HG02938 (cell line): ENCODE results near the gene PIGL.
A peak's percentile ranks its signal among the peaks of the same experiment; 100 is the strongest.

Experiments used
- ATAC-seq: cut with Tn5 transposase; IDR thresholded peaks from one replicate; pipeline ENCODE4 v1.9.1; 2021; ENCODE audit warnings: mild to moderate bottlenecking, moderate library complexity; ENCODE audit not compliant: unreplicated experiment

The PIGL gene

GRCh38 chr17:16351831-16352230 lies 134.8 kb downstream of the PIGL start:
- no peak for ATAC-seq

- ATAC-seq, result no peak
These were observed 135.3 kb downstream of the PIGL start for GRCh38 chr17:16352303-16352666.

DNA sequence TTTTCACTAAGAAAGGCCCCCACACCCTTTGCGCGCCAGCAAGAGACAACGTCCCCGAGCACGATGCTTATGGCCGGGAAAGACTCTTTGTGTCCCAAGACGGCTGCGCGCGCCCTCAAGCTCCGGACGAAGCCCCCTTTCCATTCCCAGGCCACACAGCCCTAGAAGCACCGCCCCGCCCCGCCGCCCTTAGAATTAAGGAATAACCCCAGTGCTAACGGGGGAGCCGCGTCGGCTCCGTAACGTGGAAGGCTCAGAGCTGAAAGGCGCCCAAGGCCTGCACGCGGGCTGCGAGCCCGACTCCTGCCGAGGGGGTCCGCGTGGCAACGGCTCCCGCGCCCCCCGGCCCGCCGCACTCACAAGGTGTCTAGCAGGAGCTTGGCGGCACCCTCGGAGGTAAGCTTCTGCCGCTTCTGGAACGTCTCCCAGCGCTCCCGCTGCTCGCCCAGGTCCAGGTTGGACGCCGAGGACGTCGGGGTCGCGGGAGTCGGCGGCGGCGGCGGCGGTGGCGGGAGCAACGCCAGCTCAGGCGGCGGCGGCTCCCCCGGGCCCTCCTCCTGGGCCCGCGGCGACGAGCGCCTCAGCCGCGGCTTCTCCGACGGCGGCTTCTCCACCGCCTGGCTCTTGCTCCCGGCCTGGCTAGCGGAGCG lies 135.8 kb downstream of the PIGL start:
- ATAC-seq, result peak; percentile 38

GRCh38 chr17:16353317-16354174 lies 136.5 kb downstream of the PIGL start, which contains the start of gene CENPV:
CENPV (minus strand) TSS chr17:16353469; CDS start chr17:16353436, 33 bp downstream.
- peak; percentile 44 for ATAC-seq

DNA sequence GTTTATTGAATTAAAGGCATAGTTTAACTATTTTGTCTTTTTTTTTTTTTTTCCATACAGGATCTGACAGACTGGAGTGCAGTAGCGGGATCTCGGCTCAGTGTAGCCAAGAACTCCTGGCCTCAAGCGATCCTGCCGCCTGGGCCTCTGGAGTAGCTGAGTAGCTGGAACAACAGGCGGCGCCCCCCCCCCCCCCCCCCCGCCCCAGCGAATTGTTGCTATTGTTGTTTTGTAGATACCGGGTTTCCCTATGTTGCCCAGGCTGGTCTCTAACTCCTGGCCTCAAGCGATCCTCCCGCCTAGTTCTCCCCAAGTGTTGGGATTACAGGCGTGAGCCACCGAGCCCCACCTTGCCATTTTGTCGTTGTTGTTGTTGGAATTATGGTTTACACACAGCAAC lies 137.6 kb downstream of the PIGL start:
- no peak for ATAC-seq

DNA sequence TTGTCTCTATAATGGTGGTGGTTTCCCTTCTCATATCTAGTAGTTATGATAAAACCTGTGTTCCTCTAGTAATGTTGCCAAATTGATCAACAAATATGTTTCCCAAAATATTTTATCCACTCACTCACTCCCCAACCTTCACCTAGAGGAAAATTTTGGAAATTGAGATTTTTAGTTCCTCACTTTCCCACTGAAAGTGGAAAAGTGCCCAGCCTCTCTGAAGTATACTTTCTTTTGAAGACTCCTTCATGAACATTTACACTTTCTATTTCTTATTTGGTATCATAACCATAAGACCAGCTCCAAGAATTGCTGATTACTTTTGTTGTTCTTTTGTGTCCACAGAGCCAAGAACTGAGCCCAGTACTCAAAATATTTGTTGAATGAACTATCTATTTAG lies 141.4 kb downstream of the PIGL start:
- ATAC-seq, result no peak

DNA sequence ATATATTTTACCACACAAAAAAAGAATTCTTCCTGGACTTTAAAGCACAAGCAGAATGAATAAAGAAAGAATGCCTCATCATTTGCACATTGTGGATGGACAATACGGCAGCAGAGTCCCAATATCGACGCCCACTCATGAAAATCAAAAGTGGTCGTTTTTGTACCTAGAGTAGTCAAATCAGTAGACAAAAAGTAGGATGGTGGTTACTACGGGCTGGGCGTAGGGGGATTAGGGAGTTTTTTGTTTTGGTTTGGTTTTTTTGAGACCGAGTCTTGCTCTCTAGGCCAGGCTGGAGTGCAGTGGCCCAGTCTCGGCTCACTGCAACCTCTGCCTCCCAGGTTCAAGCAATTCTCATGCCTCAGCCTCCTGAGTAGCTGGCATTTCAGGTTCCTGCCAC lies 144.9 kb downstream of the PIGL start:
- ATAC-seq, result no peak

GRCh38 chr17:16363749-16364536 lies 146.9 kb downstream of the PIGL start:
- no peak for ATAC-seq

DNA sequence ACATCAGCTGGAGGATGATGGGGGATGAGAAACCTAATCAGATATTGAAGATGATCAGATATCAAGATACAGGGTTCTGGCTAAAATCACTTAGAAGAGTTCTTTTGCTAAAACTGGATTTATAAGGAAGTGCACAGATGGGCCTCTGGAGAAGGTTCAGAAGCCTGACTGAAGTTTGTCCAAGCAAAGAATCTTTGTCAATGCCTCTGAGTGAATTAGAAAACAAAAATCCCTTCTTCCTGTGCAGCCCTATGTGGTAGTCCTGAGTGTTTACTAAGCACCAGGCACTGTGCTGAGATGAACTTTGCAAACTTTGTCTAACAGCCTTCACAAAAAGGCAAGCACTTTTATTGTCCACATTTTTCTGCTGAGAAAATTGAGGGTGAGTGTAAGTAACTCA lies 147.6 kb downstream of the PIGL start:
- no peak for ATAC-seq

GRCh38 chr17:16371742-16372141 lies 154.7 kb downstream of the PIGL start:
- ATAC-seq, result no peak

DNA sequence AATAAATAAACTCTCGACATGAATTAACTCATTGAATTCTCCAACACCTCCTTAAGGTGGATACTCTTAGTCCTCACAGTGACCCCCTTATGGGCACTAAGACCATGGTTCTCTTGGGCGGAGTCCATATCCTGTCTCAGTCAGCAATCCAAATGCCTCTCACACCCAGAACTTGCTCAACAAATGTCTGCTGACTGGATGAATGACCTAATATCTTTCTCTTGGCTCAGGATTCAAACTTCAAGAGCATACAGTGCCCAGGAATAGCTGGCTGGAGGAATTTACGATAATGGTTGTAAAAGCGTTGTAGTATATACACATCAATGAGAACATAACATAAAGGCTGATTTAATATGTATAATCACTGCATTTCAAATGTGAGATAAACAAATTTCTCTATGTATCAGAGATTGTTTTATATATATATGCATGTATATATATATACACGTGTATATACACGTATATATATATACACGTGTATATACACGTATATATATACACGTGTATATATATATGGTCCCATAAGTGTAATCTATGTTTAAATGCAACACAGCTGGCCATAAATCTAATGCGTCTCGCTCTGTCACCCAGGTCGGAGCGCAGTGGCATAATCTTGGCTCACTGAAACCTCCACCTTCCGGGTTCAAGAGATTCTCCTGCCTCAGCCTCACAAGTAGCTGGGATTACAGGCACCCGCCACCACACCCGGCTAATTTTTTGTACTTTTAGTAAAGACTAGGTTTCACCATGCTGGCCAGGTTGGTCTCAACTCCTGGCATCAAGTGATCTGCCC lies 157.3 kb downstream of the PIGL start:
- no peak for ATAC-seq
